Left forelimb (tissue), 1 donor: ENCODE data around the gene HRH1.

ENCODE experiments used
- DNase-seq: peaks from one replicate; pipeline ENCODE4 v3.0.0-alpha.2; 2018; ENCODE audit warnings: low spot score

Gene HRH1

GRCh38 chr3:11283139-11283475 lies 128.8 kb downstream of the HRH1 start:
- no peak for DNase-seq

GRCh38 chr3:11284011-11284410 lies 129.7 kb downstream of the HRH1 start:
- no peak for DNase-seq

- no peak for DNase-seq
These were observed 131.2 kb downstream of the HRH1 start for GRCh38 chr3:11285471-11285870.

GRCh38 chr3:11287404-11287803 lies 133.1 kb downstream of the HRH1 start:
- no peak for DNase-seq

- no peak for DNase-seq
These were observed 133.8 kb downstream of the HRH1 start for GRCh38 chr3:11288021-11288491.

- DNase-seq = no peak
These were observed 134.7 kb downstream of the HRH1 start for GRCh38 chr3:11288786-11289637.

- no peak for DNase-seq
These were observed 135.6 kb downstream of the HRH1 start for GRCh38 chr3:11289864-11290263.

GRCh38 chr3:11290743-11291680 lies 136.7 kb downstream of the HRH1 start:
- no peak for DNase-seq

GRCh38 chr3:11291808-11292207 lies 137.5 kb downstream of the HRH1 start:
- no peak for DNase-seq

- no peak for DNase-seq
These were observed 142.8 kb downstream of the HRH1 start for GRCh38 chr3:11297126-11297525.

- DNase-seq = no peak
These were observed 146.7 kb downstream of the HRH1 start for GRCh38 chr3:11300970-11301369.

GRCh38 chr3:11302444-11302843 lies 148.2 kb downstream of the HRH1 start:
- no peak for DNase-seq

- no peak for DNase-seq
These were observed 149.9 kb downstream of the HRH1 start for GRCh38 chr3:11304175-11304574.

- no peak for DNase-seq
These were observed 151.2 kb downstream of the HRH1 start for GRCh38 chr3:11305509-11305908.

GRCh38 chr3:11306817-11307589 lies 152.7 kb downstream of the HRH1 start:
- no peak for DNase-seq

GRCh38 chr3:11307830-11308432 lies 153.6 kb downstream of the HRH1 start:
- no peak for DNase-seq

GRCh38 chr3:11310258-11310657 lies 156.0 kb downstream of the HRH1 start:
- DNase-seq = no peak

- DNase-seq = no peak
These were observed 157.9 kb downstream of the HRH1 start for GRCh38 chr3:11312166-11312565.
